HepG2 (cell line): ENCODE data around the gene KIAA1614. TPM values are rescaled to one million over a fixed set of nuclear protein-coding genes. Genes with fewer than 3 reads are reported as not detected.

Experiments used
- ATF5 ChIP-seq: sonication (generic); formaldehyde crosslinking; IDR thresholded peaks from 2 replicates; pipeline ENCODE4 v1.4.0; 2020; ENCODE audit warnings: mild to moderate bottlenecking, low read depth, missing genetic modification reagents
- FOXA3 ChIP-seq: IDR thresholded peaks from 2 replicates; pipeline ENCODE4 v1.6.1; 2016; ENCODE audit warnings: missing genetic modification reagents, missing compliant biosample characterization
- HNRNPL ChIP-seq: fragments of 200-400 bp; formaldehyde crosslinking; IDR thresholded peaks from 2 replicates; pipeline ENCODE4 v1.6.1; 2017; ENCODE audit warnings: mild to moderate bottlenecking, low read depth, low read length
- JUN ChIP-seq: sonication (generic); formaldehyde crosslinking; IDR thresholded peaks from 2 replicates; pipeline ENCODE4 v1.4.0; 2020; ENCODE audit warnings: mild to moderate bottlenecking, missing genetic modification reagents
- KDM5B ChIP-seq: sonication (generic); formaldehyde crosslinking; IDR thresholded peaks from 2 replicates; pipeline ENCODE4 v1.4.0; 2020; ENCODE audit warnings: missing genetic modification reagents, mild to moderate bottlenecking, borderline replicate concordance
- NFE2L2 ChIP-seq: fragments of 150-350 bp; IDR thresholded peaks from 2 replicates; pipeline ENCODE4 v1.6.1; 2014; ENCODE audit warnings: low read length
- POGK ChIP-seq: sonication (generic); formaldehyde crosslinking; conservative IDR thresholded peaks from 2 replicates; pipeline ENCODE4 v1.8.0; 2022; ENCODE audit warnings: mild to moderate bottlenecking, moderate library complexity, missing genetic modification reagents
- SMC3 ChIP-seq: IDR thresholded peaks from 2 replicates; pipeline ENCODE4 v1.6.1; 2011; ENCODE audit warnings: low read length, improper control_type of control experiment
- ZFP41 ChIP-seq: sonication (generic); formaldehyde crosslinking; IDR thresholded peaks from 2 replicates; pipeline ENCODE4 v1.4.0; 2020; ENCODE audit warnings: mild to moderate bottlenecking, missing genetic modification reagents, borderline replicate concordance
- ZNF101 ChIP-seq: sonication (generic); formaldehyde crosslinking; IDR thresholded peaks from 2 replicates; pipeline ENCODE4 v1.4.0; 2020; ENCODE audit warnings: mild to moderate bottlenecking, low read depth, missing genetic modification reagents, borderline replicate concordance
- ZNF3 ChIP-seq: IDR thresholded peaks from 2 replicates; pipeline ENCODE4 v1.7.0; 2017; ENCODE audit warnings: inconsistent platforms
- ZNF441 ChIP-seq: sonication (generic); formaldehyde crosslinking; IDR thresholded peaks from 2 replicates; pipeline ENCODE4 v1.7.0; 2021; ENCODE audit warnings: missing genetic modification reagents, borderline replicate concordance
- ZNF598 ChIP-seq: sonication (generic); formaldehyde crosslinking; IDR thresholded peaks from 2 replicates; pipeline ENCODE4 v1.5.1; 2020; ENCODE audit warnings: mild to moderate bottlenecking, missing genetic modification reagents, borderline replicate concordance
- ZNF713 ChIP-seq: sonication (generic); formaldehyde crosslinking; IDR thresholded peaks from 2 replicates; pipeline ENCODE4 v1.4.0; 2020; ENCODE audit warnings: mild to moderate bottlenecking, missing genetic modification reagents
- ZNF800 ChIP-seq: sonication (generic); formaldehyde crosslinking; IDR thresholded peaks from 2 replicates; pipeline ENCODE4 v1.4.0; 2020; ENCODE audit warnings: missing genetic modification reagents
- ZUFSP ChIP-seq: sonication (generic); formaldehyde crosslinking; IDR thresholded peaks from 2 replicates; pipeline ENCODE4 v1.9.0; 2021; ENCODE audit warnings: missing genetic modification reagents, mild to moderate bottlenecking, borderline replicate concordance
- polyA plus RNA-seq, 8 experiments: library from polyadenylated mRNA; depleted of rRNA in 3 of 8; stranded (reverse) in 7 of 8; unstranded in 1 of 8; fragments of >200 nt; fragmentation: Illumina TruSeq in 4 of 8; extraction: Trizol in 4 of 8; gene quantifications; 2 replicates each; pipeline versions ENCODE4 v1.2.1 to v1.2.3, GENCODE V29; 2011 to 2016; ENCODE audit warnings: low read depth in 4 of 8, missing spikeins in 1 of 8, mixed read lengths in 1 of 8; ENCODE audit not compliant: insufficient read depth in 1 of 8
- total RNA-seq, 5 experiments: library from RNA; depleted of rRNA; stranded (reverse); fragments of >200 nt; fragmentation: Illumina TruSeq; extraction: Trizol; gene quantifications; 2 replicates each; pipeline ENCODE4 v1.2.3, GENCODE V29; 2016; ENCODE audit warnings: low read depth in 1 of 5
- TF ChIP-seq, protein P1 (sequence below): sonication (generic); formaldehyde crosslinking; IDR thresholded peaks from 2 replicates; pipeline ENCODE4 v1.9.0; 2022; ENCODE audit warnings: missing genetic modification reagents, mild to moderate bottlenecking, borderline replicate concordance

The KIAA1614 gene
- total and polyA plus RNA-seq, 2 of the 13 experiments (the other 11 are each of a cell fraction or from before 2014, with no cell fraction given): 0.15 to 0.77 TPM

GRCh38 chr1:180935326-180936109 lies 22.8 kb downstream of the KIAA1614 start (continued):
- TF ChIP-seq ZNF441 (CRISPR knock-in tag) (0 out of 2 replicates have a peak, but pooled peaks have one; percentile 44), ATF5 (CRISPR knock-in tag) (no peak), FOXA3 (CRISPR knock-in tag) (peak; percentile 51; the same call in 1 of the 2 replicates), ZFP41 (CRISPR knock-in tag) (no peak; the same call in 1 of the 2 replicates), KDM5B (no peak), POGK (CRISPR knock-in tag) (no peak), SMC3 (no peak), ZNF800 (CRISPR knock-in tag) (no peak), ZNF101 (CRISPR knock-in tag) (no peak), HNRNPL (peak; percentile 73; the same call in 1 of the 2 replicates), ZNF598 (CRISPR knock-in tag) (peak; percentile 7; the same call in 1 of the 2 replicates), ZNF713 (CRISPR knock-in tag) (0 out of 2 replicates have a peak, but pooled peaks have one; percentile 83), JUN (no peak), ZUFSP (no peak), NFE2L2 (no peak), ZNF3 (CRISPR knock-in tag) (no peak)
- TF ChIP-seq, protein P1, sequence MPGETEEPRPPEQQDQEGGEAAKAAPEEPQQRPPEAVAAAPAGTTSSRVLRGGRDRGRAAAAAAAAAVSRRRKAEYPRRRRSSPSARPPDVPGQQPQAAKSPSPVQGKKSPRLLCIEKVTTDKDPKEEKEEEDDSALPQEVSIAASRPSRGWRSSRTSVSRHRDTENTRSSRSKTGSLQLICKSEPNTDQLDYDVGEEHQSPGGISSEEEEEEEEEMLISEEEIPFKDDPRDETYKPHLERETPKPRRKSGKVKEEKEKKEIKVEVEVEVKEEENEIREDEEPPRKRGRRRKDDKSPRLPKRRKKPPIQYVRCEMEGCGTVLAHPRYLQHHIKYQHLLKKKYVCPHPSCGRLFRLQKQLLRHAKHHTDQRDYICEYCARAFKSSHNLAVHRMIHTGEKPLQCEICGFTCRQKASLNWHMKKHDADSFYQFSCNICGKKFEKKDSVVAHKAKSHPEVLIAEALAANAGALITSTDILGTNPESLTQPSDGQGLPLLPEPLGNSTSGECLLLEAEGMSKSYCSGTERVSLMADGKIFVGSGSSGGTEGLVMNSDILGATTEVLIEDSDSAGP (CRISPR knock-in tag): peak; percentile 75
